ENCODE results near the gene TLE2.

DNA sequence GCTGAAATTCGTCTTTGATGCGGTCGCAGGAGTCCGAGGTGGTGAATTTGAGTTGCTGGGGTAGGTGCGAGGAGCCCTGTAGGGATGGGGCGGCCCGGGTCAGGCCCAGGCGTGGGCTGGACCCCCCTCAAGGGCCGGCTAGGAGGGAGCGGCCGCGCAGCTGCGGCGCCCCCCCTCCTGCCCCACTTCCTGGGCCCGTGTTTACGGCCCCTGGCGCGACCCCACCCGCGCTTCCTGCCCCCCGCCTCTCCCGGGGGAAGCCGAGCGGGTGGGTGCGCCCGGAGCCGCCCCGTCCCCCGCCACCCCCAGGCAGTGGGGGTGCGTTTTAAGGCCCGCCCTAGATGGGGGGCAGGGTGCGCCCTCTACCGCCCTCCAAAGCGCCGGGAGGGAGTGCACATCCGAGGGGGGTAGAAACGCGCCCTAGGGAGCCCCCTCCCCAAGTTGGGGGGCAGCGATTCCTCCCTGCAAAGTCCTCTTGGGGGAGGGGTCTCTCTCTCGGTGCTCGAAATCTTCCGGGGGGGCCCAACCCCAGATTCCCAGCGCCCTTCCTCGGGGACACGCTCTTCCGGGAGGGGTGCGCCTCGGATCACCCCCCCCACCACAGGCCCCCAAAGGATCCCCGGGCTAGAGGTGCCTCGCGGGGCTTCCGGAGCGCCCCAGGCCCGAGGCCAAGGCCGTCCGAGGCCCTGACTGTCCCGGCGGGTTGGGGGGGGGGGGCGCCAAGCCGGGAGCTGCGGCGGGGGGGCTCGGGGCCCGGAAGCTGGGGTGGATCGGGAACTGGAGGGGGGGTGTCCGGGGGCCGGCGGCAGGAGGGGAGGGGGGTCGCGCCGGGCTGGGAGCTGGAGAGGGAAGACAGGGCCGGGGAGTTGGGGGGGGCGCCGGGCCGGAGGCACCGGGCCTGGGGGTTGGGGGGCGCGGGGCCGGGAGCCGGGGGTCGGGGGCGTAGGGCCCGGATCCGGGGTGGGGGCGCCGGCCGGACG lies 32.4 kb upstream of the TLE2 start:
- TF ChIP-seq, protein P1, sequence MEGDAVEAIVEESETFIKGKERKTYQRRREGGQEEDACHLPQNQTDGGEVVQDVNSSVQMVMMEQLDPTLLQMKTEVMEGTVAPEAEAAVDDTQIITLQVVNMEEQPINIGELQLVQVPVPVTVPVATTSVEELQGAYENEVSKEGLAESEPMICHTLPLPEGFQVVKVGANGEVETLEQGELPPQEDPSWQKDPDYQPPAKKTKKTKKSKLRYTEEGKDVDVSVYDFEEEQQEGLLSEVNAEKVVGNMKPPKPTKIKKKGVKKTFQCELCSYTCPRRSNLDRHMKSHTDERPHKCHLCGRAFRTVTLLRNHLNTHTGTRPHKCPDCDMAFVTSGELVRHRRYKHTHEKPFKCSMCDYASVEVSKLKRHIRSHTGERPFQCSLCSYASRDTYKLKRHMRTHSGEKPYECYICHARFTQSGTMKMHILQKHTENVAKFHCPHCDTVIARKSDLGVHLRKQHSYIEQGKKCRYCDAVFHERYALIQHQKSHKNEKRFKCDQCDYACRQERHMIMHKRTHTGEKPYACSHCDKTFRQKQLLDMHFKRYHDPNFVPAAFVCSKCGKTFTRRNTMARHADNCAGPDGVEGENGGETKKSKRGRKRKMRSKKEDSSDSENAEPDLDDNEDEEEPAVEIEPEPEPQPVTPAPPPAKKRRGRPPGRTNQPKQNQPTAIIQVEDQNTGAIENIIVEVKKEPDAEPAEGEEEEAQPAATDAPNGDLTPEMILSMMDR (IDR thresholded peaks at IDR 0.05) = peak in 4 of 6 experiments; percentile 17 to 37 (median 20)
- TF ChIP-seq POLR2A (IDR thresholded peaks at IDR 0.05) = peak in 1 of 2 donors; percentile 29
